ENCODE measurements around the gene CTSO. TPM values are rescaled to one million over a fixed set of nuclear protein-coding genes. Genes with fewer than 3 reads are reported as not detected.

CTSO gene, protein sequence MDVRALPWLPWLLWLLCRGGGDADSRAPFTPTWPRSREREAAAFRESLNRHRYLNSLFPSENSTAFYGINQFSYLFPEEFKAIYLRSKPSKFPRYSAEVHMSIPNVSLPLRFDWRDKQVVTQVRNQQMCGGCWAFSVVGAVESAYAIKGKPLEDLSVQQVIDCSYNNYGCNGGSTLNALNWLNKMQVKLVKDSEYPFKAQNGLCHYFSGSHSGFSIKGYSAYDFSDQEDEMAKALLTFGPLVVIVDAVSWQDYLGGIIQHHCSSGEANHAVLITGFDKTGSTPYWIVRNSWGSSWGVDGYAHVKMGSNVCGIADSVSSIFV
- 5.6 TPM for polyA plus RNA-seq (2013, experiment 1 of 2; ENCODE audit: insufficient read length)
- polyA plus RNA-seq (2013, experiment 2 of 2; ENCODE audit: insufficient read length), result 7.4 TPM

DNA sequence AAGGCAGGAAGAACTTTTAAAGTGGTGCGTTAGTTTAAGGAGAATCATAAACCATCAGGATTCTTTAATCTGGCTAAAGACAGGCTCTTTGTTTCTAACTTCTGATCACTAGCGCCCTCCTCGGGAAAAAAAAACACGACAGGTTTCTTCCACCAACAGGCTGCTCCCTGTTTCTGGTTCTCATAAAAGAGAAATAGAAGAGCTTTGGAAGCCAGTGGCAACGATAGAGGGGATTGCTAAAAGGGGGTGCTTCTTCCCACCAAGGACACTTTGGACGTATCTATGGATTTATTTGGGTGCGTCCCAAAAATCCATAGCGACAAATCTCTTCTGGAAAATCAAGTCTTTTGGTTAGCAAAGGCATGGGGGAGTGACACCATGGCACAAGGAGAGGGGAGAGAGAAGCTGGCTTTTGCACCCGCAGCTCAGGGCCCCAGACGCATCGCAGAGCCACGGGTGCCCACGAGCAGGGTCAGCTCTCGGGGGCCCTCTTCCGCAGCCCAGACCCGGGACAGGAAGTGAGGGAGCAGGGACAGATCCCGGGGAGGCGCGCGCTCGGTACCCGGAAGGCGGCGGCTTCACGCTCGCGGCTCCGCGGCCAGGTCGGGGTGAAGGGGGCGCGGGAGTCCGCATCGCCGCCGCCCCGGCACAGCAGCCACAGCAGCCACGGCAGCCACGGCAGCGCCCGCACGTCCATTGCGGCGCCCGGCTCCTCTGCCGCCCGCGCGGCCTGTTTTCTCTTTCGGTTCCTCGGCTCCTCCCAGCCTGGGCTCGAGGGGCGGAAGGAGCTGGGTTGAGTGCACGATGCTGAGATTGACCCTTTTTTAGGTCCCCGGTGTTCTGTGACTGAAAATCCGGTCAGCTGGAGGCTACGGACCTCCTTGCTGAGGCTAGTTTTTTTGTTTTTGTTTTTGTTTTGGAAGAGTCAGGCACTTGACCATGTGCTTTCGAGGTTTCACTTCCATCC, at the start of gene CTSO:
TSS of gene CTSO (minus strand) at position 716 of the 967 bp plus-strand sequence. CDS start at position 697, 19 bp downstream.
- DNase-seq, result peak; percentile 84

DNA sequence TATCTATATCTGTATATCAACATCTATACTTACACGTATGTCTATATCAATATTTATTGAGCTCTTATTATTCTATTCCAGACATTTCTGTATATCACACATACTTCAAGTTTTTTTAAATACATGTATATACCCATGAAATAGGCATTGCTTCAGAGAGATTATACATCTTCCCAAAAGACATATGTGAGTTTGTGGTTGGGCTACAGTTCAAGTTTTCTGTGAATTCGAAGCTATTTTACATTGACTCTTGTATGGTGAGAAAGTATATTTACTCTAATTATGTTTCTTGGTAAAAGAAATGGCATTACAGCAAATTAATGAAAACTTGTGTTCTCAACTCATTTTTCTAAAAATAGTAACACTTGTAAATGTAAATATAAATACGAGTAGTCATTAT, 46.8 kb upstream of the CTSO start:
- DNase-seq, result no peak

DNA sequence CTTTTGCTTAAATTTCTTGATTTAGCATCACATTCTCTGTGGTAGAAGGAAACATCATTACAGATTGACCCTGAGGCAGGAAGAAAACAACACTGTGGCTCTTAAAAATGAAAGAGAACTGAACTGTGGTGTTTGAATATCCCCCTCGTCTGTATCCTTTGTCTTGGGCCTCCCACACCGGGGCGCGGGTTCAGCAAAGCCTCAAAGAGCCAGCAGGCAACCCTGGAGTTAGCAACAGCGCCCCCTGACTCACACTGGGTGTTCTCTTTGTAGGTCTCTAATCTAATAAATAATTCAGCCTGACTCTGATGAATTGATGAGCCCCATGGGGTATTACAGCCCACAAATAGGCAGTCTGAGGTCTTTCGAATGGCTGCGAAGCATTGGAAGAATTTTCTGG, 46.1 kb upstream of the CTSO start:
- no peak for DNase-seq

DNA sequence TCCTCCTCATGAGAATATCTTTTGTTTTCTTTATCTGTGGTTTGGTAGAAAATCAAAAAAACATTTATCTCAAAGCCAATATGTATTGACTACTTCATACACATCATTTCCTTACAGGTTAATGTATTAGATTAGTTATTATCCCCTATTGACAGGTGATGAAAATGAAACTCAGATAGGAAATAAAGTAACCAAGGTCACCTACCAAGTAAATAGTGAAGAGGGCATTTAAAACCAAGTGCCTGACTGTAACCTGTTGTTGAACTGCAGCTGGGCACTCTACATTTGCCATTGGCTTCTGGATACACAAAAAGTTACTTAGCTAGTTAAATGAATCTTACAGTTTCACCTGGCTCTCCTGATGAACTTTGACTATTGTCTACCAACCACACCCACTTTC, 41.4 kb upstream of the CTSO start:
- no peak for DNase-seq

DNA sequence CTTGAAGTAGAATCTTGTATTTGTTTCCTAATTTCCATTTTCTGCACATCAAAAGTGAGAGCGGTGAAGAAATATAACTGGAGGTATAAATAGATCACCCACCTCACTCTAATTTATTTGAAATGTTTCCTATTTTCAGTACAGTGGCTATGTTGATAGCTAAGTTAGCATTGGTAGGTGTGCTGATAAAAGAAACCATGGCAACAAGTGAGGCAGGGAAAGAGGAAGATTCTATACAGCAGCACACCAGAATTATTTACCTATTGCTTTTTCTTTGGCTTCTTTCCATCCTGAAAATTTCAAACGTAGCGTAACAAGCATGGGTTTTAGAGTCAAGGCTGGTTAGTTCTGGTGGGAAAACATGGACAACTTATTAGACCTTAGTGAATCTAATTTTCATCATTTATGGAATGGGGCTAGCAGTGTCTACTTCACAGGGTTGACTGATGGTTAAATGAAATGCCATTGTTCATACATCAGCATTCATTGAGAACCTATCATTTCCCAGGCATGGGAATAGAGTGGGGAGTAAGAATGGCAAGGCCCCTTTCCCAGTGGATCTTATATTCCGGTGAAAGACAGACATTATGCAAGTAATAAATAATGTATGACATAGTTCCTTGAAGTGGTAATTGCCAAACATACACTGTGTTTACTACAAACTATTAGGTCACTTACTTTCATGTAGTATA, 30.6 kb upstream of the CTSO start:
- DNase-seq, result no peak

DNA sequence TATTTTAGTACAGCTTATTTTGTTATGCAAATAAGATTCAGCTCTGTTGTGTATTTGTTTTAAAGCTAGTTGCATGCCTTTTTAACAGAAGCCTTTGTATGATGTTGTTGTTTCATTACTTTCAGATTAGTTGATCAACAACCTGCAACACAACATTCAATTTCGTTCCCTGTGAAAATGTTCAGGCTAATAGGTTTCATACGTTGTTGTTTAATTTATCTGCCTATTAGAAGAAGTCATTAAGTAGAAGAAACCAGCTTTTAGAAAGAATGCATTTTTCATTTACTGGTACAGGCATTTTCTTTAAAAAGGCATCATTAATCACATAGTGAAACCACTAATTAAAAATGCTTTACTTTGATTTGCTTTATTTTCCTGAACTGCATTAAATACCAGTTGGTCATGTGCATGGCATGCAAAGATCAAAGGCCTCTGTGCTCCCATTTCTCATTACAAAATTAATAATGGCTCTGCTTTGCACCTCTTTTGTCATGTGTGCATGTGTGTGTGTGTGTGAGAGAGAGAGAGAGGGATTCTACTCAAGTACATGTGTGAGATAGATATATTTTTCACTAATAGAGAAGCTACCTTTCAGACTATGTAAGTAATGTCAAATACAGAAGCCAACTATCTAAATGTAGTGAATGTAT, 29.2 kb upstream of the CTSO start:
- DNase-seq, result no peak

DNA sequence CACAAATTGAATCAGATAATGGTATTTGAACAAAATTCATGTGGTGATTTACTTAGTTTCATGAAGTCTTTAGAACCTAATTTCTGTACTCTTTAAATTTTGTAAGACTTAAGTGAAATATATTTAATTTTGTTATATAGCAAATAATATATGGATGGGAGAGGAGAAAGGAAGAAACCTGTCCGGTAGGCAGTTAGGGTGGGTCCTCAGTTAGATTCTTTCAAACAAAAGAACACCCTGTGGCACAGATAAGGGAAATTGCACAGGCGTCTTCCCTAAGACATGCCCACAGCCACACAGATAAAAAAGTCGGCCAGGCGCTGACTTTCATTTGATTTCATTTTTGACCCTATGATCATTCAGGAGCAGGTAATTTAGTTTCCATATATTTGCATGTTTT, 25.1 kb upstream of the CTSO start:
- no peak for DNase-seq

DNA sequence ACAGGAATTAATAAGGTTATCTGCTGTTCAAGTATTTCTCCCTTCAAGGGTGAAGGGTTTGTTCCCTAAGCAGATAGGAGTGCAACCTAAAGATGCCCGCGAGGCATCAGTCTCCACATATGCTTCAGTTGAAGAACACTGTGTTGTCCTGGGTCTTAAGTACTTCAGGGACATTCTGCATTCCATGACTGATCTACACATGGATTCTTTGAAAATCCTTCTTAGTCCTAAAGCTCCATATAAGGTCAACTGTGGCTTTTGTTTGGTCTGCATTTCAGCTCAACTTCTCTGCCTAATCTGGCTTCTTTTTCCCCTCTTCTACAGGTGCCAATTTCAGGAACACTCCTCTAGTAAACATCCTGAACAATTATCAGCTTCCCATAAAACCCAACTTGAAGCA, 21.8 kb upstream of the CTSO start:
- DNase-seq, result peak; percentile 7

DNA sequence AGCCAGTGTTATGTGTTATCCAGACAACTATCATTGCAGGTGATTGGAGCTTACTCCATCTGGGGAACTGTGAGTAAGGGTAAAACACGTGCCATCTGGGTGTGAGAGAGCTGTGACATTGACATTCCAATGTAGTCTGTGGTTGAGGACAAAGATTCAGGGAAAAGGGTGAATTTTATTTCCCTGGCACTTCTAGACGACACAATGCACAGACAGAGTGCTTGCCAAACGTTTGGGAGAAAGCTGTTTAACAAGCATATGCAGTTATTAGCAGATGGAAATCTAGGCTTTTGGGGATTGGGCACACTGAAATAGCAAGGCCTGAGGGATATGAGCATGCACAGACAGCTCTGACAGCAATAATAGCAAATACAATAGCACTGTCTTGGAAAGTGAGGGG, 21.3 kb upstream of the CTSO start:
- no peak for DNase-seq

DNA sequence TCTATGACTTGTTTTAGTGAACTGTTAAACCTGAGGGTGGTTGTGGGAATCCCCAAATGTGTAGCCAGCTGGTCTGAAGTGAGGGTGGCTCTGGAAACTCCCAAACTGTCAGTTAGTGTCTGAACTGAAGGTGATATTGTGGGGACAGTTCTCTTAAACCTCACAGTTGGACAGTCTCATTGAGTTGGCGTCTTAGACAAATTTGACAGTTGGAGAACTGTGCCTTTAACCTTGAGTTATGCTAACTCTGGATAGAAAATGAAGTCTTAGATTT, 20.7 kb upstream of the CTSO start:
- no peak for DNase-seq

DNA sequence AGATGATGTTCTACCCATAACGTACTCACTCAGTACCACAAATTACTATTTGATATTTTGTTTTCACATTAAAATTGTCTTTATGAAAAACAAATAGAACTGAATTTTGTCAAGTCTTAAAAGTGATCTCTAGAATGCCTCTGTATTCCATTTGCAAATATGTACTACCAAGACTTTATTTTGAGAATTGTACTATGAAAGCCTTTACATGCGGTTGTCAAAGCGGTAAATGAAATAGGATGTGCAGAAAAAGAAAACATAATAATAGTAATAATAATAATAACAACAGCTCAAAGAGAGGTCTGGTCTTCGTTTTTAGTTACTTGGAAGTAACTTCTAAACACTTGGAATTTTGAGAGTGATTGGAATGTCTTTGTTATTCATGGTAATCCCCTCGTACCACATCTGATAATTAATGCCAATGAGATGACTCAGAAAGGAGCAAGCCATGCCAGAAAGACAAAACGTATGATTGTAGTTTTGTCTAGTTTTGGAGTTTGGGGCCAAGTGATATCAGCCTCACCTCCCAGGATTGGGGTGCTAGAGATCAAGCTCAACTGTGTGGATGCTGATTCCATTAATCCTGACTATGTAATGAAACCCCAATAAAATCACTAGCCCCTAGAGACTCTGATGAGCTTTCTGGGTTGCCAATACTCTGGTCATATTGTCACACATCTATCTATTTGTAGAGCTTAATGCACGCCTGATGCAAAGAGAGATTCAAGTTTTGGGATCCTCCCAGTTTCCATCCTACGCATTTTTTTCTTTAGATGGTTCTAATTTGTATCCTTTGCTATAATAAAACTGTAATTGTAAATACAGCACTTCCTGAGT, 20.2 kb upstream of the CTSO start:
- peak; percentile 57 for DNase-seq

DNA sequence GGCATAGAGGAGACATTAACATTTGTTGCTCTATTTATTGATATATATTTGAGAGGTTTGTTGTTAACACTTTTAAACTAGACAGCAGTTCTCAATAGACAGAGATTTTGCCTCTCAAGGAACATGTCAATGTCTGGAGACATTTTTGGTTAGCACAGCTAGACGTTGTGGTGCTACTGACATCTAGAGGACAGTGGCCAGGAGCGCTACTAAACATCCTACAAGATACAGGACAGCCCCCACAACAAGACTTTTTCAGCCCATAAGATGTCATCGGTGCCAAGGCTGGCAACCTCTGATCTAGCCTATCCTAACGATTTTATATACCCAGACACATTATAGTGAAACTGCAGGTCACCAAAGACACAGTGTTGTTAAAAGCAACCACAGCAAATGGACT, 18.4 kb upstream of the CTSO start:
- DNase-seq, result peak; percentile 44

DNA sequence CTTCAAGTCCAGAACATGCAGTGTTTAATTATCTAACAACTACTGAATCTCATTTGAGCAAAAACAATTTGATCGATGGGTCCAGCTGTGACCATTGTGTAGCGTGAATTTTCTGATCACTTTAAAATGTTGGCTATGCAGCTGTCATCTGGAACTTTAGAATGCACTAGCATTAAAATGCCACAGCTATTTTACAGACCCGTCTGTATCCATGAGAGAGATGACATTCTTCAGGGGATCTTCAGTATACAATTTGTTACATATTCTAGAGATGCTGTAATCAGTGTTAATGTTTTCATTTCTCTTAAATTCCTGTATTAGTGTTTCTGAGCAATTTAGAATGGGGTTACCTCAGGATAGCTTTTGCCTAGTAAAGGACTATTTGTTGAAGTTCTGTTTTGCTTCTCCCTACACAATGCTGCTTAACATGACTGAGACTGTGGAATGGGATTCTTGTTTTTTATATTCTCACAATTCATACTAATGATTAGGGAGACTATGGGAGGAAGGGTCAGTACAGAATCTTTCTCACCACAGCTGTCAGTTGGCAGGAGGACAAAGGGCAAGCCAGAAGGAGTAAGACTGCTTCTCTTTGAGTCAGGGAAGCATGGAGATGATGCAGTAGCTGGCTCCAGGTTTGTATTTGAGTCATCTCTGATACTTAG, 13.2 kb upstream of the CTSO start:
- peak; percentile 66 for DNase-seq

DNA sequence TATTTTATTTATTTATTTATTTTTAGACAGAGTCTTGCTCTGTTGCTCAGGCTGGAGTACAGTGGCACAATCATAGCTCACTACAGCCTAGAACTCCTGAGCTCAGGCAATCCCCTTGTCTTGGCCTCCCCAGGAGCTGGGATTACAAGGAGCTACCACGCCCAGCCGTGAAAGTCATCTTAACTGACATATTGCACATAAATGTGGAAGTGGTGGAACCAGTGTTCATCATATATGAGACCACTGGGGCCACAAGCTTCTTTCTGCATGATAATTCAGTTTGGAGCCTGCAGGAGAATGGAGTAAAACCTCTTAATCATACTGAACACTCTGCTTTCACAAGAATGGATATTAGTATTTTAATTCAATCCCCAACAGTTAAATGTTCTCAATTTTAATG, 12.5 kb upstream of the CTSO start:
- DNase-seq, result no peak

DNA sequence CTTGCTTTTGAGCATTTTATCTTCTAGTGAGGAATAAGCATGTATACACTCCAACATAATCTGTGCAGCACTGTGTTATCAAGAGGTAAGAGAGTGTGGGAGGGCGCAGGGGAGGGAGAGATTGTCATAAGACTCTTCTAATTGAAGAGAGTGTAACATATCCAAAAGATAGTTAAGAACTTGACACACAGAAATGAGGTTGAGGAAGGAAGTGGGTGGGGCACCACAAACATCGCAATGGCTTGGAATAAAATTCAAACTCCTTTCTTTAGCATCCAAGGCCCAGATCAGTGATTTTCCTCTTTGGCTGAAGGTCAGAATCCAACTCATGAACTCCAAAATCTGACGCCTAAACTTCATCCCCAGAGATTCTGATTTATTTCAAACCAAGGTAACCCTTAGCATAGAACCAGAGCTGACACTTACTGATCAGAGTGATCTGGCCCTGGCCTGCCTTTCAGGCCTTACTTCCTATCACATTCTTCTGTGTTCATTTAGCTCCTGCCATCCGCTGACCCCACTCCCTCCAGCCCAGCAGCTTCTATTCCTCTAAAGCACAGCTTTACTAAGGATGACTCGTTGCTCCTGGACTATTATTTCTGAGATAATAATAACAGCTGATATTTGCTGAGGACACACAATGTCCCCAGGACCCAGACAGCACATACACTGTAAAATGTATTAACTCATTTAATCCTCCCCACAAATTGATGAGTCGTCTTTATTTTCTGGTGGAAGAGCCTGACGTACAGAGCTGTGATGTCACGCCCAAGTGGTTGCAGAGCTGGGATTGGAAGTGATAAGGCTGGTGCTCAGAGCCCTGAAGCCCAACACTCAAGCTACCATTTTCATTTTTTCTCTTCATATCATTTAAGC, 10.6 kb upstream of the CTSO start:
- DNase-seq, result peak; percentile 8

DNA sequence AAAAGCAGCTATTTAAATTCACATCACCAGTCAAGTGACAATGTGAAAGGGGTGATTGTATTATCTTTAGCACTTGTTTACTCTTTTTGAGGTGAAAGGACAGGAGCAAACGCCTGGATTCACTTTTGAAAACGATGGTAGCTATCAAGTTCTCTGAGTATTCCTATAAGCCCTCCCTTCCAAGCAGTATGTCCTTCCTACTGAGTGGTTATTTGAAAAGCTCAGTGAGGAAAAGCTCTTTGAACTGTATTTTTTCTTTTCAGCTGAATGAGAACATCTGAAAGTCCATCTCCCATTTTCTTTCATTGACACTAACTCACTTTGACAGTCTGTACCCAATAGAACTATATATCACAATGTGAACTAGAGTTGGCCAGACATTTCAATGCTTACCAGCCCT, 9.1 kb upstream of the CTSO start:
- DNase-seq, result no peak

DNA sequence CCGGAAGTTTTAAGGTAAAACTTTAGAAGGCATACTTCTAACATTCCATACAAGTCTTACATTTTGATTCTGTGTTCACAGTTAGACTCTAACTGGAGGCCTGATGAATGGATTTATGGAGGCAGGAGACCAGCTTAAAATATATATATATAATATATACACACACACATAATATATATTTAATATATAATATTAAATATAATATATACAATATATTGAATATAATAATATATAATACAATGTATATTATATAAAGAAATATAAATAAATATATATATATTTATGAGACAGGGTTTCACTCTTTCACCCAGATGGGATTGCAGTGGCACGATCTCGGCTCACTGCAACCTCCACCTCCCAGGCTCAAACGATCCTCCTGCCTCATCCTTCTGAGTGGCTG, 7.9 kb upstream of the CTSO start:
- no peak for DNase-seq

DNA sequence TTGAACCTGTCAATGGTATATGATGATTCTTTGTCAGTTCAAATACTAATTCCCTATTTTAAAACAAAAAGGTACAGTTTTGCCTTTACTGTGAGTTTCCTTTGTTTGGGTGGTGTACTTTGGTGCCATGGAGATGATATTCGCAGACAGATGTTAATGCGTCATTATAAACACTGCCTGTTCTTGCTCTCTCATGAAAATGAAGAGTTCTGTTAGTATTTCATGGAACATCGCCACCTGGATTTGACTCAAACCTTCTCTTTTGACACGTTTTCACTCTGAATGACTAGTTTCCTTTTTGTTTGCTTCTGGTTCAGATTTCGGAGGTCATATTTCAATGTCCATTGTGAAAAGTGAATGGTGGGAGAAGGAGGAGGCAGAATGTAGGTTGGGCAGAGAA, 6.9 kb upstream of the CTSO start:
- DNase-seq, result no peak

DNA sequence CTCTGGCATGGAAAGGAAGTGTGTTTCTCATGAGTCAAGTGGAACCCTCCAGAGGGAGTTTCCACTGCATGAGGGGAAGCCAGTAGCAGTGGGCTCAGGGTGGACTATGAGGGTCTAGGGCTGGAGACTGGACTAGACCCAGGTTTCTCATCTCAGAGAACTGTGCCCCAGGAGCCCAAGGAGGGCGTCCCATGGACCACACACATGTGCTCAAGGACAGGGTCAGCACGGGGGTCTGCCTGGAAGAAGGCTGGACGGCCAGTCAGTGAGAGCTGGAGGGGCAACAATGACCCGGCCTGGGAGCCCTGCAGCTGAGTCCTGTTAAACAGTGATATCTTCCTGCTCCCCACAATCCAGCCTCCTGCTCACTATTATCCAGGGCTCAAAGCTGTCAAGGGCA, 5.8 kb upstream of the CTSO start:
- no peak for DNase-seq

DNA sequence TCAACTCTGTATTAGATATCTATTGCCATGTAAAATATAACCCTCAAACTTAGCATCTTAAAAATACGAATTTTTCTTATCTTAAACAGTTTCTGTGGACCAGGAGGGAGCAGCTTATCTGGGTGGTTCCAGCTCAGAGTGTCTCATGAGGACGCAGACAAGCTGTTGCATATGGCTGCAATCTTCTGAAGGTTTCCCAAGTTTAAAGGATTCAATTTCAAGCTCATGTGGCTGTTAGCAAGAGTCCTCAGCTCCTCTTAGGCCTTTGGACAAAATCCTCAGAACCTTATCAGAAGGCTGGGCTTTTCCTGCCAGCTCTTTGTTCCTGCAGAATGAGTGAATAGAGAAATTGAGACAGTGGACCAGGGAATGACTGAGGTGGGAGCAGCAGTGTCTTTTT, 2.8 kb upstream of the CTSO start:
- DNase-seq, result no peak
